ENCODE measurements around the gene TSPO.
A peak's percentile ranks its signal among the peaks of the same experiment; 100 is the strongest.
"Not testable (repeated sequence)": the region's sequence is repeated elsewhere in the genome, so short reads cannot be mapped to it uniquely, and the experiment has no call there.

TSPO gene

GRCh38 chr22:43131773-43132501, 19.4 kb upstream of the TSPO start:
- DNase-seq (ENCODE audit: low read depth in 2 of 2): no peak

GRCh38 chr22:43133401-43133800, 18.0 kb upstream of the TSPO start:
- no peak for DNase-seq (ENCODE audit: low read depth in 2 of 2)

GRCh38 chr22:43134553-43134952, 16.8 kb upstream of the TSPO start:
- DNase-seq (ENCODE audit: low read depth in 2 of 2): no peak

GRCh38 chr22:43135565-43135964, 15.8 kb upstream of the TSPO start:
- no peak for DNase-seq (ENCODE audit: low read depth in 2 of 2)

GRCh38 chr22:43136255-43136654, 15.1 kb upstream of the TSPO start:
- no peak for DNase-seq (ENCODE audit: low read depth in 2 of 2)

GRCh38 chr22:43136801-43137200, 14.6 kb upstream of the TSPO start:
- no peak for DNase-seq (ENCODE audit: low read depth in 2 of 2)

- DNase-seq (ENCODE audit: low read depth in 2 of 2): peak; percentile 17 to 24
These were observed 8.3 kb upstream of the TSPO start, which contains the start of gene MCAT for GRCh38 chr22:43142880-43143562. MCAT (minus strand) TSS chr22:43143398; CDS start chr22:43143348, 50 bp downstream.

- DNase-seq (ENCODE audit: low read depth in 2 of 2): no peak
These were observed 6.4 kb upstream of the TSPO start for GRCh38 chr22:43144949-43145348.

GRCh38 chr22:43145371-43145770, 6.0 kb upstream of the TSPO start:
- DNase-seq (ENCODE audit: low read depth in 2 of 2): not testable (repeated sequence)

- not testable (repeated sequence) for DNase-seq (ENCODE audit: low read depth in 2 of 2)
These were observed 5.0 kb upstream of the TSPO start for GRCh38 chr22:43146332-43146731.

GRCh38 chr22:43147821-43148220, 3.5 kb upstream of the TSPO start:
- no peak for DNase-seq (ENCODE audit: low read depth in 2 of 2)

GRCh38 chr22:43148581-43148980, 2.8 kb upstream of the TSPO start:
- no peak for DNase-seq (ENCODE audit: low read depth in 2 of 2)

GRCh38 chr22:43150731-43151206, 590 bp upstream of the TSPO start:
- no peak for DNase-seq (ENCODE audit: low read depth in 2 of 2)

- DNase-seq (ENCODE audit: low read depth in 2 of 2): no peak
These were observed 621 bp downstream of the TSPO start for GRCh38 chr22:43152003-43152356.

GRCh38 chr22:43152357-43153071, 1.2 kb downstream of the TSPO start:
- no peak for DNase-seq (ENCODE audit: low read depth in 2 of 2)

- DNase-seq (ENCODE audit: low read depth in 2 of 2): no peak
These were observed 2.5 kb downstream of the TSPO start for GRCh38 chr22:43153899-43154298.

GRCh38 chr22:43154887-43155536, 3.7 kb downstream of the TSPO start:
- no peak for DNase-seq (ENCODE audit: low read depth in 2 of 2)

GRCh38 chr22:43155789-43156188, 4.4 kb downstream of the TSPO start:
- no peak for DNase-seq (ENCODE audit: low read depth in 2 of 2)

- no peak for DNase-seq (ENCODE audit: low read depth in 2 of 2)
These were observed 5.1 kb downstream of the TSPO start for GRCh38 chr22:43156413-43156812.

- no peak for DNase-seq (ENCODE audit: low read depth in 2 of 2)
These were observed 6.7 kb downstream of the TSPO start for GRCh38 chr22:43157874-43158546.

- no peak for DNase-seq (ENCODE audit: low read depth in 2 of 2)
These were observed 7.6 kb downstream of the TSPO start for GRCh38 chr22:43158778-43159483.
